AG04450 (cell line): ENCODE results near the gene UCK2. TPM values are rescaled to one million over a fixed set of nuclear protein-coding genes. Genes with fewer than 3 reads are reported as not detected.

Experiments used
- CTCF ChIA-PET: fragments of 300-600, 350-600 bp; formaldehyde crosslinking; extraction: SDS; loops from one replicate; lab custom pipeline; 2022; ENCODE audit warnings: antibody characterized with exemption, inconsistent platforms; lab: Charles Lee
- POLR2A ChIA-PET: fragments of 350-600 bp; formaldehyde crosslinking; extraction: SDS; loops from one replicate; lab custom pipeline; 2021; ENCODE audit warnings: antibody characterized with exemption, inconsistent platforms; lab: Yijun Ruan, JAX
- DNase-seq: peaks from one replicate; pipeline ENCODE4 v3.0.0-alpha.2; 2011; ENCODE audit warnings: low read depth, low spot score
- H3K27ac ChIP-seq: one replicate; pipeline ENCODE4 v1.5.1; 2012; ENCODE audit warnings: low read depth, low read length, control low read depth
- H3K27me3 ChIP-seq: one replicate; pipeline ENCODE4 v1.6.0; 2012; ENCODE audit warnings: low read length; ENCODE audit not compliant: control insufficient read depth, insufficient read depth
- H3K4me3 ChIP-seq: 2 replicates; pipeline ENCODE4 v1.5.1; 2011; ENCODE audit warnings: mild to moderate bottlenecking, low read depth, low read length, control low read depth
- H3K9me3 ChIP-seq: 2 replicates; pipeline ENCODE4 v1.5.1; 2012; ENCODE audit warnings: low read length; ENCODE audit not compliant: control insufficient read depth, insufficient read depth
- polyA plus RNA-seq: library from polyadenylated mRNA; depleted of rRNA; stranded (reverse); fragments of >200 nt; gene quantifications from 2 replicates; pipeline ENCODE4 v1.2.3, GENCODE V29; 2011
- TF ChIP-seq, protein P1 (sequence below): IDR thresholded peaks from 2 replicates; pipeline ENCODE4 v1.5.1; 2011; ENCODE audit warnings: low read depth, low read length, control low read depth, inconsistent platforms

UCK2 gene
- polyA plus RNA-seq, 1 experiment: 52.7 TPM

DNA sequence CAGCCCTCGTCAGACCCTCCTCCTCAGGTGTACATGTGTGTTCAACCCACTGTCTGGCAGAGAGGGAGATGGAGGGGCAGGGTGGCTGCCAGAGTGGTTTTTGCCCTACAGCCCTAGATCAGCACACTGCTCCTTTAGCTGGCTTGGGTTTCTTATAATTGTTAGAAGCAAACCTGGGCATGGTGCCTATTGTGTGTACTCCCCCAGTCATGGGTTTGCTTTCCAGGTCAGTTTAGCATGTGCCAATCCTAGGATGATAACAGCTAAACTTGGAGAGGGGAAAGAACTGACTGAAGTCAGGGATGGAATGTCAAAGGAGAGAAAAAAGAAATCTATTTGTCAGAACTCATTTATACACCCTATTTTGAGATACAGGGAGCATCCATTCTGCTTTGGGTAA lies 63.3 kb downstream of the UCK2 start:
- ChIA-PET POLR2A (no interaction called here), CTCF (no interaction called here)
- Histone ChIP-seq H3K27me3 (no peaks in the 10 kb centered on the region), H3K27ac (no peak overlapping the region), H3K9me3 (no peaks in the 10 kb centered on the region), H3K4me3 (no peak overlapping the region)
- TF ChIP-seq, protein P1, sequence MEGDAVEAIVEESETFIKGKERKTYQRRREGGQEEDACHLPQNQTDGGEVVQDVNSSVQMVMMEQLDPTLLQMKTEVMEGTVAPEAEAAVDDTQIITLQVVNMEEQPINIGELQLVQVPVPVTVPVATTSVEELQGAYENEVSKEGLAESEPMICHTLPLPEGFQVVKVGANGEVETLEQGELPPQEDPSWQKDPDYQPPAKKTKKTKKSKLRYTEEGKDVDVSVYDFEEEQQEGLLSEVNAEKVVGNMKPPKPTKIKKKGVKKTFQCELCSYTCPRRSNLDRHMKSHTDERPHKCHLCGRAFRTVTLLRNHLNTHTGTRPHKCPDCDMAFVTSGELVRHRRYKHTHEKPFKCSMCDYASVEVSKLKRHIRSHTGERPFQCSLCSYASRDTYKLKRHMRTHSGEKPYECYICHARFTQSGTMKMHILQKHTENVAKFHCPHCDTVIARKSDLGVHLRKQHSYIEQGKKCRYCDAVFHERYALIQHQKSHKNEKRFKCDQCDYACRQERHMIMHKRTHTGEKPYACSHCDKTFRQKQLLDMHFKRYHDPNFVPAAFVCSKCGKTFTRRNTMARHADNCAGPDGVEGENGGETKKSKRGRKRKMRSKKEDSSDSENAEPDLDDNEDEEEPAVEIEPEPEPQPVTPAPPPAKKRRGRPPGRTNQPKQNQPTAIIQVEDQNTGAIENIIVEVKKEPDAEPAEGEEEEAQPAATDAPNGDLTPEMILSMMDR: no peak
- DNase-seq: no peak

DNA sequence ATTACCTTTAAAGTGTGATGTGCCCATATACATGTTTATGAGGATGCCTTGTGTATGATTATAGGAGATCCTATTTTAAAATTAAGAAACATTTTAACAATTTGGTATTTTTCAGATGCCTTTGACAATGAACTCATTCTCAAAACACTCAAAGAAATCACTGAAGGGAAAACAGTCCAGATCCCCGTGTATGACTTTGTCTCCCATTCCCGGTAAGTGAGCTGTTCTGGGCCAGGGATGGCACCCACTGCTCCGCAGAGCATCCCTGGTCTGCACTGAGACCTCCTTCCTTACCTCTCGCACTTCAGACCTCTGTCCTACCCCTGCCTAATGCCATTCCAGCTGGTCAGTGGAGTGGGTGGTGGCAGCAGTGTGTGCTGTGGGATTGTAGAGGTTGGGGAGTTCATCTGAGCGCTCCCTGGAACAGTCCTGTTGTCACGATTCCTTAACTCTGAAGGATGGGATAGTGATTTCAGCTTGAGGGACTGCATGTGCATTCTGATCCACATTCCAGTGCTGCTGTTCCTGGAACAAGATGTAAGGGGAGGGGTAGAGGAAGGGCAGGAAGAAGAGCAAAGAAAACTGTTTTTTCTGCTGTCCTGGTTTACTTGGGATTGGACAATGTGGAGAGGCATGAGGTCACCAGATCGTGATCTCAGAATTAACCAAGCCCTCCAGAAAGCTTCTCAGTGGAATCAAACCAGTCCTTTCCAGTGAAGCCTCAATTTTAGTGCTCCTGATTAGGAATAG lies 63.9 kb downstream of the UCK2 start:
- ChIA-PET CTCF (interaction anchor here (2.7 kb wide), 1 partner anchor 23 kb away, joined by 7 read pairs; no protein-coding TSS in a partner anchor), POLR2A (no interaction called here)
- TF ChIP-seq, protein P1: no peak
- no peaks in the 10 kb centered on the region for H3K27me3 ChIP-seq
- peak overlapping the region; percentile 31 for H3K27ac ChIP-seq
- no peak for DNase-seq
- H3K9me3 ChIP-seq: no peaks in the 10 kb centered on the region
- H3K4me3 ChIP-seq: no peak overlapping the region

GRCh38 chr1:165892935-165893334 lies 65.5 kb downstream of the UCK2 start:
- no peaks in the 10 kb centered on the region for H3K27me3 ChIP-seq
- no peak overlapping the region for H3K27ac ChIP-seq
- H3K4me3 ChIP-seq: no peak overlapping the region
- TF ChIP-seq, protein P1: no peak
- H3K9me3 ChIP-seq: no peaks in the 10 kb centered on the region
- DNase-seq: no peak
- ChIA-PET CTCF (interaction anchor here (2.7 kb wide), 1 partner anchor 21 kb away, joined by 7 read pairs; no protein-coding TSS in a partner anchor), POLR2A (no interaction called here)

DNA sequence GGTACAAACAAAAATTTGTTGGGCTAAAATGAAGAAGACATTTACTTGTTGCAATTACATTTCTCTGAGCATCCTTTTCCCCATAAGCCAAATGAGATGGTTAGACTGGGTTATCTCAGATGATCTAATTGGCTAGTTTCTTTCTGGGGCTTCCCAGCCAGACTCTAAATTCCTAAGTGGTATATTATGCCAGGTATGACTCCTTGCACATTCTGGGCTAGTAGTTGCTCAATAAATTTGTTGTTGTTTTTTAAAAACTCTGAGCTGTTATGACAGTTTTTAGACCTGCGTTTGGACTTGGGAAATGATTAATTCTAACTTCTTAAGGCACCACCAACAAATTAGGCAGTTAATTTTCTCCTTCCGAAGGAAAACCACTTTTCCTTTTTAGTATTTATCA lies 66.1 kb downstream of the UCK2 start:
- POLR2A ChIA-PET: no interaction called here
- Histone ChIP-seq H3K27ac (no peak overlapping the region), H3K9me3 (no peaks in the 10 kb centered on the region), H3K27me3 (no peaks in the 10 kb centered on the region), H3K4me3 (no peak overlapping the region)
- TF ChIP-seq, protein P1: no peak
- CTCF ChIA-PET: interaction anchor here (2.7 kb wide), 1 partner anchor 20 kb away, joined by 7 read pairs; no protein-coding TSS in a partner anchor
- no peak for DNase-seq

- CTCF ChIA-PET: interaction anchor here (1.0 to 1.5 kb wide), 2 partner anchors 10 to 19 kb away, joined by 3 to 4 read pairs; no protein-coding TSS in a partner anchor
- Histone ChIP-seq H3K27ac (peak overlapping the region; percentile 39), H3K9me3 (no peaks in the 10 kb centered on the region), H3K4me3 (no peak overlapping the region), H3K27me3 (no peaks in the 10 kb centered on the region)
- POLR2A ChIA-PET: interaction anchor here (2.4 kb wide), 1 partner anchor 125 kb away, joined by 10 read pairs; the partner anchor contains the start of gene TMCO1
- DNase-seq: no peak
- TF ChIP-seq, protein P1: peak; percentile 11; the same call in 1 of the 2 replicates
Observed at GRCh38 chr1:165894591-165894990, 67.2 kb downstream of the UCK2 start.
